ENCODE results near the gene ZCWPW2.

DNA sequence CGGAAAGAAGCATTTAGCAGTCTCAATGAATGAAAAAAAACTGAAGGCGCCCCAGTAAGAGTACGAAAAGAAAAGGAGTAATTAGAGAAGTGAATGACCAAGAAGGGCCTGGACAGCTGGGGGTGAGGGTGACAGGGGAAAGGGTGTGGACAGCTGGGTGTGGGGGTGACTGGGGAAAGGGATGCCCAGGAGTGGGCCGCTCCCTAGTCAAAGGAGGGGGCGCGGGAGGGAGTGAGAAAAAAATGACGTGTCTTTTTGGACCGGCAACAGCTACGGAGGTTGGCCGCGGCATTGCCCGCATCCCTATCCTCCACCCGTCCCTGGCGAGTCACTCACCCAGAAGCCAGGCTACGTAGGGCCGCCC lies 274 bp upstream of the ZCWPW2 start:
- TF ChIP-seq, protein P1, sequence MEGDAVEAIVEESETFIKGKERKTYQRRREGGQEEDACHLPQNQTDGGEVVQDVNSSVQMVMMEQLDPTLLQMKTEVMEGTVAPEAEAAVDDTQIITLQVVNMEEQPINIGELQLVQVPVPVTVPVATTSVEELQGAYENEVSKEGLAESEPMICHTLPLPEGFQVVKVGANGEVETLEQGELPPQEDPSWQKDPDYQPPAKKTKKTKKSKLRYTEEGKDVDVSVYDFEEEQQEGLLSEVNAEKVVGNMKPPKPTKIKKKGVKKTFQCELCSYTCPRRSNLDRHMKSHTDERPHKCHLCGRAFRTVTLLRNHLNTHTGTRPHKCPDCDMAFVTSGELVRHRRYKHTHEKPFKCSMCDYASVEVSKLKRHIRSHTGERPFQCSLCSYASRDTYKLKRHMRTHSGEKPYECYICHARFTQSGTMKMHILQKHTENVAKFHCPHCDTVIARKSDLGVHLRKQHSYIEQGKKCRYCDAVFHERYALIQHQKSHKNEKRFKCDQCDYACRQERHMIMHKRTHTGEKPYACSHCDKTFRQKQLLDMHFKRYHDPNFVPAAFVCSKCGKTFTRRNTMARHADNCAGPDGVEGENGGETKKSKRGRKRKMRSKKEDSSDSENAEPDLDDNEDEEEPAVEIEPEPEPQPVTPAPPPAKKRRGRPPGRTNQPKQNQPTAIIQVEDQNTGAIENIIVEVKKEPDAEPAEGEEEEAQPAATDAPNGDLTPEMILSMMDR (IDR thresholded peaks at IDR 0.05) = no peak
- peak in 1 of 2 donors; percentile 6 for TF ChIP-seq POLR2A (IDR thresholded peaks at IDR 0.05)
